ENCODE data around the gene UBR3.

GRCh38 chr2:169853041-169853668, 25.9 kb downstream of the UBR3 start:
- no peak for TF ChIP-seq ZNF654 (tag by site-specific recombination; IDR thresholded peaks at IDR 0.05; ENCODE audit: low read depth)
- TF ChIP-seq CTCF (tag by site-specific recombination; IDR thresholded peaks at IDR 0.05) = no peak
